Ascending aorta (tissue), 2 donors: ENCODE results near the gene ZNF432. TPM values are rescaled to one million over a fixed set of nuclear protein-coding genes. Genes with fewer than 3 reads are reported as not detected.
"Not testable (repeated sequence)": the region's sequence is repeated elsewhere in the genome, so short reads cannot be mapped to it uniquely, and the experiment has no call there.

Experiments used
- DNase-seq, 2 donors: peaks; one replicate each; pipeline ENCODE4 v3.0.0-alpha.2; 2019; ENCODE audit warnings: low spot score in 2 of 2
- H3K27ac ChIP-seq, 2 donors: fragments of 200-600 bp; sonication (generic); one replicate each; pipeline ENCODE4 v1.5.1; 2016 to 2017; ENCODE audit warnings: mild to moderate bottlenecking in 1 of 2
- H3K27me3 ChIP-seq: fragments of 200-600 bp; sonication (generic); one replicate; pipeline ENCODE4 v1.5.1; 2017
- H3K36me3 ChIP-seq, 2 donors: fragments of 200-600 bp; sonication (generic); one replicate each; pipeline ENCODE4 v1.5.1; 2016
- H3K4me1 ChIP-seq, 2 donors: fragments of 200-600 bp; sonication (generic); one replicate each; pipeline ENCODE4 v1.5.1; 2016 to 2017; ENCODE audit warnings: mild to moderate bottlenecking in 1 of 2
- H3K4me3 ChIP-seq, 2 donors: fragments of 200-600 bp; sonication (generic); one replicate each; pipeline ENCODE4 v1.5.1; 2016 to 2017; ENCODE audit warnings: mild to moderate bottlenecking in 1 of 2
- H3K9me3 ChIP-seq, 2 donors: fragments of 200-600 bp; sonication (generic); one replicate each; pipeline ENCODE4 v1.5.1; 2016
- intact Hi-C: fragments of 100-400 bp; cut with DNase I; formaldehyde crosslinking; loops from one replicate; pipeline ENCODE4 v1.15.1; 2023
- total RNA-seq: library from RNA; depleted of rRNA; stranded (reverse); fragments of >200 nt; gene quantifications from one replicate; pipeline ENCODE4 v1.1.0, GENCODE V29; 2016
- TF ChIP-seq, protein P1 (sequence below), 3 experiments: fragments of 200-600 bp in 2 of 3; fragments of 450-650 bp in 1 of 3; sonication (generic) in 2 of 3; IDR thresholded peaks; one replicate each; pipeline ENCODE4 v1.5.1; 2016 to 2019; ENCODE audit warnings: antibody characterized with exemption in 3 of 3, mild to moderate bottlenecking in 1 of 3, moderate library complexity in 1 of 3

The ZNF432 gene
- total RNA-seq, 1 donor from 2014 or later, result 6.1 TPM

DNA sequence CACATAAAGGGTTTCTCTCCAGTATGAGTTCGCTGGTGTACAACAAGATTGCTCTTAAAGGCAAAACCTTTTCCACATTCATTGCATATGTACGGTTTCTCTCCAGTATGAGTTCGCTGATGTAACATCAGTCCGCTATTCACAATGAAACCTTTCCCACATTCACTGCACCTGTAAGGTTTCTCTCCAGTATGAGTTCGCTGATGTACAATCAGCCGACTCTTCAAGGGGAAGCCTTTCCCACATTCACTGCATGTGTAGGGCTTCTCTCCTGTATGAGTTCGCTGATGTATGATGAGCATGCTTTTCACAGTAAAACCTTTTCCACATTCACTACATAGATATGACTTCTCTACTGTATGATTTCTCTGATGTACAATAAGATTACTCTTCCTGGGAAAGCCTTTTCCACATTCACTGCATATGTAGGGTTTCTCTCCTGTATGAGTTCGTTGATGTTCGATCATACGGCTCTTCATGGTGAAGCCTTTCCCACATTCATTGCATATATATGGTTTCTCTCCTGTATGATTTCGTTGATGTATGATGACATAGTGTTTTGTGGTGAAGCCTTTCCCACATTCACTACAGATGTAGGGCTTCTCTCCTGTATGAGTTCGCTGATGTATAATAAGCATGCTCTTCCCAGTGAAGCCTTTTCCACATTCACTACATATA, 14.4 kb downstream of the ZNF432 start:
- TF ChIP-seq, protein P1, sequence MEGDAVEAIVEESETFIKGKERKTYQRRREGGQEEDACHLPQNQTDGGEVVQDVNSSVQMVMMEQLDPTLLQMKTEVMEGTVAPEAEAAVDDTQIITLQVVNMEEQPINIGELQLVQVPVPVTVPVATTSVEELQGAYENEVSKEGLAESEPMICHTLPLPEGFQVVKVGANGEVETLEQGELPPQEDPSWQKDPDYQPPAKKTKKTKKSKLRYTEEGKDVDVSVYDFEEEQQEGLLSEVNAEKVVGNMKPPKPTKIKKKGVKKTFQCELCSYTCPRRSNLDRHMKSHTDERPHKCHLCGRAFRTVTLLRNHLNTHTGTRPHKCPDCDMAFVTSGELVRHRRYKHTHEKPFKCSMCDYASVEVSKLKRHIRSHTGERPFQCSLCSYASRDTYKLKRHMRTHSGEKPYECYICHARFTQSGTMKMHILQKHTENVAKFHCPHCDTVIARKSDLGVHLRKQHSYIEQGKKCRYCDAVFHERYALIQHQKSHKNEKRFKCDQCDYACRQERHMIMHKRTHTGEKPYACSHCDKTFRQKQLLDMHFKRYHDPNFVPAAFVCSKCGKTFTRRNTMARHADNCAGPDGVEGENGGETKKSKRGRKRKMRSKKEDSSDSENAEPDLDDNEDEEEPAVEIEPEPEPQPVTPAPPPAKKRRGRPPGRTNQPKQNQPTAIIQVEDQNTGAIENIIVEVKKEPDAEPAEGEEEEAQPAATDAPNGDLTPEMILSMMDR (IDR thresholded peaks at IDR 0.05), result no peak
- Histone ChIP-seq H3K9me3 (peaks cover 84 to 93% of the 10 kb centered on the region in 2 donors), H3K4me3 (peak overlapping the region in 1 of 2 donors; percentile 5)

DNA sequence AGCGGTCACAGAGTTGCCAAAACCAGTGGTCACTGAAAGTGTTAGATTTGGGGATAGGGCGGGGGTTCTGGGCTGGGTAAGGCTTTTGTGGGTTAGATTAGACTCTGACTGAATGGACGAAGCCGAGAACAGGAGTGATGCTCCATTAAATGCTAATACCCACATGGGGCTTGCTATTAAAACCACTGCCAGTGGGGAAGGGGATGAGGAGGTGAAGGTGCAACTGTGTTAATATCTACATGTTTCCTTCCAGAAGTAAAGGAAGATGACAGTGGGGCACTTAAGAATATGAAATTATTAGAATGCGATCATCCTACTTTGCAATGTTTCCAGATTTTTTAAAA, 19.9 kb downstream of the ZNF432 start:
- TF ChIP-seq, protein P1 (IDR thresholded peaks at IDR 0.05), result no peak
- H3K27ac ChIP-seq, result peak overlapping the region; percentile 94 to 98
- H3K4me1 ChIP-seq, result peaks cover 0 to 5% of the 10 kb centered on the region in 2 donors
- peak overlapping the region; percentile 81 to 96 for H3K4me3 ChIP-seq
- peaks cover 27 to 38% of the 10 kb centered on the region in 2 donors for H3K36me3 ChIP-seq
- intact Hi-C loops, result loop anchor here (1.0 to 10.0 kb wide), 6 partner anchors 20 to 1076 kb away; partner anchors contain the start of genes PPP2R1A, ZNF160, ZNF350 and ZNF432
- peaks cover 55 to 67% of the 10 kb centered on the region in 2 donors for H3K9me3 ChIP-seq
- no peak for DNase-seq
- H3K27me3 ChIP-seq, result no peaks in the 10 kb centered on the region

More for the DNA sequence above, 14.4 kb downstream of the ZNF432 start:
- DNase-seq, result no peak
- Histone ChIP-seq H3K4me1 (no peaks in the 10 kb centered on the region), H3K27ac (no peak overlapping the region), H3K27me3 (no peaks in the 10 kb centered on the region), H3K36me3 (peaks cover 56 to 64% of the 10 kb centered on the region in 2 donors)
- intact Hi-C loops, result no loop called here

GRCh38 chr19:52028027-52028779, 20.4 kb downstream of the ZNF432 start, which contains the start of gene ZNF614:
TSS of gene ZNF614 (minus strand) at chr19:52028379. CDS start at chr19:52025745, 2,634 bp downstream.
- peak; percentile 71 to 94 for DNase-seq
- H3K36me3 ChIP-seq, result peaks cover 29 to 38% of the 10 kb centered on the region in 2 donors

DNA sequence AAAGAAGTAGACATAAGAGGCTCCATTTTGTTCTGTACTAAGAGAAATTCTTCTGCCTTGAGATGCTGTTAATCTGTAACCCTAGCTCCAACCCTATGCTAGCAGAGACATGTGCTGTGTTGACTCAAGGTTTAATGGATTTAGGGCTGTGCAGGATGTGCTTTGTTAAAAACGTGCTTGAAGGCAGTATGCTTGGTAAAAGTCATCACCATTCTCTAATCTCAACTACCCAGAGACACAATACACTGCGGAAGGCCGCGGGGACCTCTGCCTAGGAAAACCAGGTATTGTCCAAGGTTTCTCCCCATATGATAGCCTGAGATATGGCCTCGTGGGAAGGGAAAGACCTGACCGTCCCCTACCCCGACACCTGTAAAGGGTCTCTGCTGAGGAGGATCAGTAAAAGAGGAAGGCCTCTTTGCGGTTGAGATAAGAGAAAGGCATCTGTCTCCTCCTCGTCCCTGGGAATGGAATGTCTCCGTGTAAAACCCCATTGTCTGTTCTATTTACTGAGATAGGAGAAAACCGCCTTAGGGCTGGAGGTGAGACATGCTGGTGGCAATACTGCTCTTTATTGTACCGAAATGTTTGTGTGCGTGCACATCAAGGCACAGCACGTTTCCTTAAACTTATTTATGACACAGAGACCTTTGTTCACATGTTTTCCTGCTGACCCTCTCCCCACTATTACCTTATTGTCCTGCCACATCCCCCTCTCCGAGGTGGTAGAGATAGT, 22.2 kb downstream of the ZNF432 start:
- Histone ChIP-seq H3K4me3 (peak overlapping the region in 1 of 2 donors; percentile 81), H3K36me3 (peaks cover 46 to 51% of the 10 kb centered on the region in 2 donors), H3K9me3 (peaks cover 61 to 67% of the 10 kb centered on the region in 2 donors)
- DNase-seq, H3K27me3 ChIP-seq, H3K4me1 ChIP-seq, H3K27ac ChIP-seq: not testable (repeated sequence)
- intact Hi-C loops, result loop anchor here (5.0 to 10.0 kb wide), 2 partner anchors 166 to 1078 kb away; partner anchors contain the start of genes PPP2R1A and ZNF160

More at GRCh38 chr19:52028027-52028779, 20.4 kb downstream of the ZNF432 start, which contains the start of gene ZNF614:
- Histone ChIP-seq H3K9me3 (peaks cover 54 to 67% of the 10 kb centered on the region in 2 donors), H3K4me3 (peak within 1 kb of the TSS; percentile 81 to 96), H3K4me1 (peaks cover 0 to 5% of the 10 kb centered on the region in 2 donors), H3K27me3 (no peaks in the 10 kb centered on the region), H3K27ac (peak within 1 kb of the TSS; percentile 94 to 98)
- TF ChIP-seq, protein P1 (IDR thresholded peaks at IDR 0.05), result no peak
- intact Hi-C loops, result loop anchor here (1.0 to 10.0 kb wide), 6 partner anchors 19 to 1077 kb away; partner anchors contain the start of genes PPP2R1A, ZNF160, ZNF350 and ZNF432

DNA sequence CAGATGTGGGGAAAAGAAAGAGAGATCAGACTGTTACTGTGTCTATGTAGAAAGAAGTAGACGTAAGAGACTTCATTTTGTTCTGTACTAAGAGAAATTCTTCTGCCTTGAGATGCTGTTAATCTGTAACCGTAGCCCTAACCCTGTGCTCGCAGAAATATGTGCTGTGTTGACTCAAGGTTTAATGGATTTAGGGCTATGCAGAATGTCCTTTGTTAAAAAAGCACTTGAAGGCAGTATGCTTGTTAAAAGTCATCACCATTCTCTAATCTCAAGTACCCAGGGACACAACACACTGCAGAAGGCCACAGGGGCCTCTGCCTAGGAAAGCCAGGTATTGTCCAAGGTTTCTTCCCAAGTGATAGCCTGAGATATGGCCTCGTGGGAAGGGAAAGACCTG, 24.2 kb downstream of the ZNF432 start:
- H3K9me3 ChIP-seq, result peaks cover 65 to 71% of the 10 kb centered on the region in 2 donors
- H3K4me3 ChIP-seq, H3K27me3 ChIP-seq, H3K27ac ChIP-seq, DNase-seq, H3K4me1 ChIP-seq: not testable (repeated sequence)
- peaks cover 65 to 71% of the 10 kb centered on the region in 2 donors for H3K36me3 ChIP-seq
- intact Hi-C loops, result loop anchor here (10.0 kb wide), 1 partner anchor 1080 kb away; the partner anchor contains the start of gene ZNF160

DNA sequence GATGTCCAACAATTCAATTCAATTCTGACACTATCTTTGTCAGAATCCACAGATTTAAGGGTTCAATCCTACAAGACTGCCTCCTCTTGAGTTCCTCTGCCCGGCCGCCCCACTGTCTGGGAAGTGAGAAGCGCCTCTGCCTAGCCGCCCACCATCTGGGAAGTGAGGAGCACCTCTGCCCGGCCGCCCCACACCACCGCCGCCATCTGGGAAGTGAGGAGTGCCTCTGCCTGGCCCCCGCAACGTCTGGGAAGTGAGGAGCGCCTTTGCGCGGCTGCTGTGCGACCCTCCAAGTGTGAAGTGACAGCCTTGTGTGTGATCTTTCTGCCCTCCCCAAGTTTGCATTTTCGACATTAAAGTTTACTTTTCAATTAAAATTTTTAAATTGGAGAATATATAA, 26.4 kb downstream of the ZNF432 start:
- Histone ChIP-seq H3K27ac (no peak overlapping the region), H3K4me1 (peaks cover 0 to 2% of the 10 kb centered on the region in 2 donors), H3K9me3 (peaks cover 88 to 94% of the 10 kb centered on the region in 2 donors), H3K4me3 (no peak overlapping the region), H3K27me3 (no peaks in the 10 kb centered on the region), H3K36me3 (peaks cover 87 to 93% of the 10 kb centered on the region in 2 donors)
- intact Hi-C loops, result loop anchor here (10.0 kb wide), 1 partner anchor 1083 kb away; the partner anchor contains the start of gene ZNF160
- no peak for DNase-seq
- TF ChIP-seq, protein P1 (IDR thresholded peaks at IDR 0.05), result no peak
